H1 (cell line): ENCODE results near the gene KIF13A. TPM values are rescaled to one million over a fixed set of nuclear protein-coding genes. Genes with fewer than 3 reads are reported as not detected.
A peak's percentile ranks its signal among the peaks of the same experiment; 100 is the strongest.

Experiments
- CTCF ChIA-PET: fragments of 300-600 bp; sonication (Branson Sonifier 250); formaldehyde crosslinking; loops from one replicate; lab custom pipeline; 2021; ENCODE audit not compliant: partially characterized antibody; lab: Charles Lee
- POLR2A ChIA-PET: fragments of 300-600 bp; sonication (Branson Sonifier 250); formaldehyde crosslinking; loops from one replicate; lab custom pipeline; 2021; ENCODE audit warnings: inconsistent platforms; ENCODE audit not compliant: partially characterized antibody; lab: Charles Lee
- DNase-seq, 2 experiments: peaks; one replicate each; pipeline versions ENCODE4 v3.0.0 to v3.0.0-alpha.2; 2010 to 2022; ENCODE audit warnings: low spot score in 2 of 2, low read depth in 1 of 2, mixed read lengths in 1 of 2
- FAIRE-seq: peaks from 2 replicates; lab custom pipeline; 2011; peaks lifted over from hg19 to GRCh38; lab: Jason Lieb, UNC
- H2AFZ ChIP-seq: 2 replicates; pipeline ENCODE4 v1.8.1; 2012; ENCODE audit warnings: low read length, inconsistent platforms
- H2AK5ac ChIP-seq: 2 replicates; pipeline ENCODE4 v1.6.1; 2013; ENCODE audit warnings: low read depth, low read length
- H2BK120ac ChIP-seq: replicated peaks from 2 replicates; pipeline ENCODE3; 2013; ENCODE audit warnings: low read depth, low read length, inconsistent platforms
- H2BK12ac ChIP-seq: 2 replicates; pipeline ENCODE4 v1.6.1; 2013; ENCODE audit warnings: low read depth, low read length
- H2BK15ac ChIP-seq: 2 replicates; pipeline ENCODE4 v1.6.1; 2013; ENCODE audit warnings: low read length
- H2BK20ac ChIP-seq: 2 replicates; pipeline ENCODE4 v1.6.1; 2013; ENCODE audit warnings: low read length
- H2BK5ac ChIP-seq: 2 replicates; pipeline ENCODE4 v1.6.1; 2013; ENCODE audit warnings: low read depth, low read length
- H3K14ac ChIP-seq: 2 replicates; pipeline ENCODE4 v1.6.1; 2013; ENCODE audit warnings: inconsistent platforms; ENCODE audit not compliant: insufficient read length
- H3K18ac ChIP-seq: 2 replicates; pipeline ENCODE4 v1.6.1; 2013; ENCODE audit warnings: low read length; ENCODE audit errors: extremely low read depth
- H3K23ac ChIP-seq: 2 replicates; pipeline ENCODE4 v1.6.1; 2013; ENCODE audit warnings: inconsistent platforms; ENCODE audit not compliant: insufficient read length
- H3K23me2 ChIP-seq: 2 replicates; pipeline ENCODE4 v1.6.1; 2013; ENCODE audit warnings: low read depth, low read length
- H3K27ac ChIP-seq: 2 replicates; pipeline ENCODE4 v1.6.1; 2011; ENCODE audit warnings: low read depth, low read length, inconsistent platforms
- H3K27me3 ChIP-seq, 4 experiments: replicated peaks in 1 of 4; 1 replicate in 1 of 4; 2 replicates in 3 of 4; pipeline versions ENCODE4 v1.6.1 to v1.8.1; 2011 to 2013; ENCODE audit warnings: low read length in 3 of 4, mild to moderate bottlenecking in 3 of 4, inconsistent platforms in 2 of 4, mixed read lengths in 2 of 4, moderate library complexity in 1 of 4; ENCODE audit not compliant: control insufficient read depth in 3 of 4, insufficient read depth in 3 of 4; ENCODE audit errors: extremely low read depth in 1 of 4
- H3K36me3 ChIP-seq, 4 experiments: 2 replicates each; pipeline versions ENCODE4 v1.6.1 to v1.8.1; 2011 to 2013; ENCODE audit warnings: mild to moderate bottlenecking in 4 of 4, low read length in 3 of 4, moderate library complexity in 2 of 4, control low read depth in 1 of 4, inconsistent platforms in 1 of 4; ENCODE audit not compliant: insufficient read depth in 4 of 4, control insufficient read depth in 2 of 4
- H3K4ac ChIP-seq: replicated peaks from 2 replicates; pipeline ENCODE3; 2013; ENCODE audit warnings: low read length, low read depth, mixed read lengths, inconsistent platforms; ENCODE audit not compliant: insufficient read length
- H3K4me1 ChIP-seq, 4 experiments: replicated peaks in 1 of 4; 1 replicate in 1 of 4; 2 replicates in 3 of 4; pipeline versions ENCODE4 v1.6.1 to v1.8.1; 2011 to 2013; ENCODE audit warnings: low read length in 3 of 4, inconsistent platforms in 2 of 4, mixed read lengths in 1 of 4; ENCODE audit not compliant: insufficient read depth in 4 of 4, control insufficient read depth in 3 of 4
- H3K4me2 ChIP-seq, 2 experiments: 2 replicates each; pipeline versions ENCODE4 v1.6.1 to v1.8.1; 2011 to 2013; ENCODE audit warnings: low read depth in 2 of 2, low read length in 2 of 2, control low read depth in 1 of 2, inconsistent platforms in 1 of 2, mild to moderate bottlenecking in 1 of 2; ENCODE audit not compliant: insufficient read depth in 1 of 2
- H3K4me3 ChIP-seq, 4 experiments: fragments of 200-600, 300-600 bp in 1 of 4; sonication (generic), shearing (Covaris generic), sonication (Bioruptor Twin) in 1 of 4; 2 replicates each; pipeline versions ENCODE4 v1.5.1 to v1.8.1; 2011 to 2016; ENCODE audit warnings: low read length in 4 of 4, low read depth in 3 of 4, control low read depth in 2 of 4, inconsistent platforms in 2 of 4, mild to moderate bottlenecking in 2 of 4, mixed read lengths in 1 of 4, moderate library complexity in 1 of 4; ENCODE audit not compliant: insufficient read depth in 2 of 4; ENCODE audit errors: extremely low read depth in 1 of 4
- H3K56ac ChIP-seq: replicated peaks from 2 replicates; pipeline ENCODE3; 2013; ENCODE audit warnings: low read depth, mild to moderate bottlenecking, mixed read lengths, low read length, inconsistent platforms; ENCODE audit not compliant: insufficient read length
- H3K79me1 ChIP-seq: 2 replicates; pipeline ENCODE4 v1.6.1; 2013; ENCODE audit warnings: low read depth, low read length, control low read depth
- H3K79me2 ChIP-seq, 2 experiments: 2 replicates each; pipeline versions ENCODE4 v1.6.1 to v1.8.1; 2012 to 2013; ENCODE audit warnings: low read length in 2 of 2, mild to moderate bottlenecking in 2 of 2, inconsistent platforms in 1 of 2; ENCODE audit not compliant: insufficient read depth in 2 of 2, control insufficient read depth in 1 of 2
- H3K9ac ChIP-seq, 4 experiments: replicated peaks in 1 of 4; 1 replicate in 1 of 4; 2 replicates in 3 of 4; pipeline versions ENCODE4 v1.6.1 to v1.8.1; 2011 to 2013; ENCODE audit warnings: low read depth in 3 of 4, low read length in 3 of 4, control low read depth in 2 of 4, mild to moderate bottlenecking in 2 of 4, moderate library complexity in 2 of 4, inconsistent platforms in 1 of 4; ENCODE audit errors: extremely low read depth in 1 of 4
- H3K9me3 ChIP-seq, 2 experiments: 2 replicates each; pipeline versions ENCODE4 v1.6.1 to v1.8.1; 2012 to 2013; ENCODE audit warnings: mild to moderate bottlenecking in 2 of 2, moderate library complexity in 2 of 2, control low read depth in 1 of 2, inconsistent platforms in 1 of 2, low read depth in 1 of 2, low read length in 1 of 2, mixed read lengths in 1 of 2; ENCODE audit not compliant: insufficient read depth in 2 of 2
- H4K20me1 ChIP-seq, 2 experiments: replicated peaks in 1 of 2; 2 replicates each; pipeline versions ENCODE3 to v1.8.1; 2011 to 2013; ENCODE audit warnings: inconsistent platforms in 2 of 2, low read length in 2 of 2, mild to moderate bottlenecking in 1 of 2; ENCODE audit not compliant: insufficient read depth in 2 of 2, control insufficient read depth in 1 of 2
- H4K5ac ChIP-seq: 2 replicates; pipeline ENCODE4 v1.6.1; 2013; ENCODE audit warnings: low read length, low read depth, mixed read lengths, inconsistent platforms; ENCODE audit not compliant: insufficient read length
- H4K8ac ChIP-seq: 2 replicates; pipeline ENCODE4 v1.8.0; 2013; ENCODE audit warnings: mild to moderate bottlenecking, moderate library complexity, low read length, inconsistent platforms; ENCODE audit not compliant: insufficient read depth; ENCODE audit errors: extremely low read depth
- H4K91ac ChIP-seq: replicated peaks from 2 replicates; pipeline ENCODE3; 2013; ENCODE audit warnings: low read length, mixed read lengths, inconsistent platforms; ENCODE audit not compliant: insufficient read length
- ASH2L ChIP-seq: fragments of 200-600, 300-600 bp; sonication (generic); IDR thresholded peaks from one replicate; pipeline ENCODE4 v1.7.1; 2017; ENCODE audit warnings: low read length
- CBX5 ChIP-seq: fragments of 300-800, 300-1000 bp; sonication (generic); IDR thresholded peaks from 2 replicates; pipeline ENCODE4 v1.7.1; 2016; ENCODE audit warnings: antibody characterized with exemption, low read length, low read depth
- CBX8 ChIP-seq: fragments of 300-800, 300-1000 bp; sonication (generic); IDR thresholded peaks from 2 replicates; pipeline ENCODE4 v1.7.1; 2016; ENCODE audit warnings: low read depth, low read length, borderline replicate concordance
- E2F6 ChIP-seq: IDR thresholded peaks from 2 replicates; pipeline ENCODE4 v1.6.1; 2012; ENCODE audit warnings: inconsistent platforms
- EGR1 ChIP-seq: IDR thresholded peaks from 2 replicates; pipeline ENCODE4 v1.6.1; 2011; ENCODE audit warnings: low read depth, low read length, borderline replicate concordance
- GABPA ChIP-seq: IDR thresholded peaks from 2 replicates; pipeline ENCODE4 v1.6.1; 2011; ENCODE audit warnings: mild to moderate bottlenecking, low read length, moderate library complexity, borderline replicate concordance; ENCODE audit not compliant: insufficient read depth
- JUND ChIP-seq: IDR thresholded peaks from 2 replicates; pipeline ENCODE4 v1.6.1; 2011; ENCODE audit warnings: mild to moderate bottlenecking, improper control_type of control experiment, low read length
- KDM1A ChIP-seq: fragments of 200-600, 300-600 bp; sonication (generic); IDR thresholded peaks from 2 replicates; pipeline ENCODE4 v1.7.1; 2016; ENCODE audit warnings: mild to moderate bottlenecking, low read length, borderline replicate concordance
- KDM5A ChIP-seq: fragments of 200-600 bp; IDR thresholded peaks from 2 replicates; pipeline ENCODE4 v1.7.1; 2012; ENCODE audit warnings: mild to moderate bottlenecking, low read length, inconsistent platforms, mixed read lengths
- RAD21 ChIP-seq, 2 experiments: IDR thresholded peaks in 1 of 2; conservative IDR thresholded peaks in 1 of 2; 2 replicates each; pipeline ENCODE4 v1.6.1; 2011; ENCODE audit warnings: low read depth in 2 of 2, low read length in 2 of 2, improper control_type of control experiment in 1 of 2, inconsistent platforms in 1 of 2, mild to moderate bottlenecking in 1 of 2, moderate library complexity in 1 of 2
- SIRT6 ChIP-seq: IDR thresholded peaks from one replicate; pipeline ENCODE4 v1.7.1; 2012; ENCODE audit warnings: low read length, inconsistent platforms
- SP1 ChIP-seq: IDR thresholded peaks from 2 replicates; pipeline ENCODE4 v1.6.1; 2011; ENCODE audit warnings: low read depth, low read length
- WGBS, 2 experiments: shearing (Covaris generic) in 1 of 2; methylation state at CpG; one replicate each; pipeline versions ENCODE4 v1.1.6 to v1.1.7; 2013 to 2015; ENCODE audit warnings: low lambda C conversion rate in 2 of 2, mixed read lengths in 2 of 2, inconsistent platforms in 1 of 2, low coverage in 1 of 2, missing lambda C conversion rate in 1 of 2; ENCODE audit not compliant: insufficient replicate concordance in 2 of 2, insufficient coverage in 1 of 2, insufficient read length in 1 of 2; ENCODE audit errors: extremely low coverage in 1 of 2, missing lambda C conversion rate in 1 of 2; 5-methylcytosine and 5-hydroxymethylcytosine counted together
- polyA plus RNA-seq, 7 experiments: library from polyadenylated mRNA; depleted of rRNA in 3 of 7; stranded (reverse) in 5 of 7; unstranded in 2 of 7; fragments of >200 nt in 5 of 7; fragments of 200-250 nt in 2 of 7; gene quantifications; 1 replicate in 5 of 7; 2 replicates in 1 of 7; 4 replicates in 1 of 7; pipeline versions ENCODE4 v1.2.1 to v1.2.3, GENCODE V29; 2011 to 2013; ENCODE audit warnings: missing spikeins in 2 of 7, mixed read lengths in 2 of 7
- total RNA-seq: library from RNA; stranded (reverse); fragmentation: NEBNext Ultra II Directional; extraction: Animal tissue kit (Norgen Biotek cat#: 25700); gene quantifications from 2 replicates; pipeline ENCODE4 v1.2.1, GENCODE V29; 2021

Gene KIF13A
- total and polyA plus RNA-seq, 2 of the 8 experiments (the other 6 are each of a cell fraction or from before 2014, with no cell fraction given), result 14.7 to 40.8 TPM

GRCh38 chr6:18011287-18011686, 23.9 kb upstream of the KIF13A start:
- Histone ChIP-seq H4K5ac (no peak overlapping the region), H3K79me2 (no peaks in the 10 kb centered on the region), H3K4me1 (peaks cover 0 to 5% (median under 1%) of the 10 kb centered on the region in 4 experiments; a peak in 1 of 7 replicates), H3K9me3 (no peaks in the 10 kb centered on the region; a peak in 1 of 4 replicates), H3K23ac (no peak overlapping the region), H2BK15ac (no peak overlapping the region), H3K18ac (no peak overlapping the region), H3K4ac (no peak overlapping the region), H3K9ac (no peak overlapping the region), H3K36me3 (0 out of 8 replicates have a peak, but pooled peaks cover 0 to 2% (median 0%) of the 10 kb centered on the region in 4 experiments), H3K27me3 (no peaks in the 10 kb centered on the region), H2AK5ac (no peak overlapping the region), H3K4me2 (no peak overlapping the region), H3K56ac (no peak overlapping the region), H2BK20ac (no peak overlapping the region), H2AFZ (no peak overlapping the region; the same call in 1 of the 2 replicates), H4K91ac (no peak overlapping the region), H3K23me2 (no peaks in the 10 kb centered on the region), H3K79me1 (no peaks in the 10 kb centered on the region), H2BK5ac (no peak overlapping the region), H3K14ac (no peak overlapping the region), H3K27ac (no peak overlapping the region), H4K8ac (peak overlapping the region; percentile 68; the same call in 1 of the 2 replicates), H2BK120ac (no peak overlapping the region), H3K4me3 (no peak overlapping the region), H2BK12ac (no peak overlapping the region), H4K20me1 (no peaks in the 10 kb centered on the region)
- FAIRE-seq (no peak), DNase-seq (no peak)
- CTCF ChIA-PET, result interaction anchor here (0.6 to 1.2 kb wide), 3 partner anchors 9 to 111 kb away, joined by 3 to 4 read pairs (median 4); partner anchors contain the start of gene NHLRC1
- POLR2A ChIA-PET, result interaction anchor here (0.6 to 2.0 kb wide), 3 partner anchors 9 to 261 kb away, joined by 3 to 12 read pairs (median 8); no protein-coding TSS in a partner anchor
- 92% methylated on average over 30 of the region's 30 CpGs; no CpG with 5 or more reads in 1 of the 2 experiments for WGBS, 2 experiments
- TF ChIP-seq GABPA, result no peak
- no peak for TF ChIP-seq RAD21 (IDR thresholded peaks at IDR 0.05 in 1 of 2, conservative IDR thresholded peaks at IDR 0.05 in 1 of 2; ENCODE audit: low read depth in 2 of 2, low read length in 2 of 2)
- TF ChIP-seq KDM5A, result no peak
- TF ChIP-seq JUND, result no peak
- TF ChIP-seq SP1, result no peak
- TF ChIP-seq CBX5, result no peak
- no peak for TF ChIP-seq EGR1
- TF ChIP-seq ASH2L, result no peak
- TF ChIP-seq KDM1A, result no peak
- no peak for TF ChIP-seq SIRT6
- no peak for TF ChIP-seq E2F6
- TF ChIP-seq CBX8, result no peak
